Activated CD4-positive, alpha-beta memory T cell treated with anti-CD3 and anti-CD28 coated beads for 36 hours (primary cell): ENCODE data around the gene USB1. TPM values are rescaled to one million over a fixed set of nuclear protein-coding genes. Genes with fewer than 3 reads are reported as not detected.

Experiments used
- CTCF ChIA-PET: fragments of 350-600 bp; sonication (Branson Sonifier 250); formaldehyde crosslinking; loops from one replicate; lab custom pipeline; 2021; ENCODE audit warnings: antibody characterized with exemption, inconsistent platforms; lab: Charles Lee
- POLR2A ChIA-PET: fragments of 350-600 bp; sonication (Branson Sonifier 250); formaldehyde crosslinking; loops from one replicate; lab custom pipeline; 2021; ENCODE audit warnings: antibody characterized with exemption; lab: Charles Lee
- DNase-seq: peaks from one replicate; pipeline ENCODE4 v3.0.0-alpha.2; 2020
- H3K27ac Mint-ChIP-seq: one replicate; pipeline ENCODE4 v1.8.0; 2021; ENCODE audit warnings: mixed read lengths
- H3K27me3 Mint-ChIP-seq: one replicate; pipeline ENCODE4 v1.8.0; 2021; ENCODE audit warnings: mixed read lengths
- H3K36me3 Mint-ChIP-seq: one replicate; pipeline ENCODE4 v1.8.0; 2021; ENCODE audit warnings: mixed read lengths
- H3K4me1 Mint-ChIP-seq: one replicate; pipeline ENCODE4 v1.8.0; 2021; ENCODE audit warnings: low read depth, mixed read lengths
- H3K4me3 Mint-ChIP-seq: one replicate; pipeline ENCODE4 v1.8.0; 2021; ENCODE audit warnings: mild to moderate bottlenecking, mixed read lengths
- H3K9me3 Mint-ChIP-seq: one replicate; pipeline ENCODE4 v1.8.0; 2021; ENCODE audit warnings: mixed read lengths
- intact Hi-C: fragments of 100-400 bp; cut with micrococcal nuclease; formaldehyde crosslinking; loops from one replicate; pipeline ENCODE4 v1.15.1; 2023
- total RNA-seq, 2 experiments: library from RNA; stranded (reverse); gene quantifications; one replicate each; pipeline ENCODE4 v1.2.3, GENCODE V29; 2021

The USB1 gene
- total RNA-seq, 2 experiments from 2014 or later, result 42.2 to 46.0 TPM

- Mint-ChIP-seq H3K4me1 (no peaks in the 10 kb centered on the region), H3K27me3 (no peaks in the 10 kb centered on the region), H3K4me3 (no peak overlapping the region), H3K9me3 (no peaks in the 10 kb centered on the region), H3K27ac (no peak overlapping the region), H3K36me3 (peaks cover 17% of the 10 kb centered on the region)
- CTCF ChIA-PET, result interaction anchor here (1.3 kb wide), 1 partner anchor 10 kb away, joined by 3 read pairs; the partner anchor contains the start of gene USB1
- intact Hi-C loops, result no loop called here
- POLR2A ChIA-PET, result no interaction called here
- no peak for DNase-seq
Measured at GRCh38 chr16:58011652-58012051, 10.4 kb downstream of the USB1 start.

- POLR2A ChIA-PET, result no interaction called here
- CTCF ChIA-PET, result no interaction called here
- intact Hi-C loops, result no loop called here
- H3K4me3 Mint-ChIP-seq, result no peak overlapping the region
- H3K27me3 Mint-ChIP-seq, result no peaks in the 10 kb centered on the region
- no peak overlapping the region for H3K27ac Mint-ChIP-seq
- no peak for DNase-seq
- no peaks in the 10 kb centered on the region for H3K9me3 Mint-ChIP-seq
- no peaks in the 10 kb centered on the region for H3K4me1 Mint-ChIP-seq
- peaks cover 11% of the 10 kb centered on the region for H3K36me3 Mint-ChIP-seq
Measured at GRCh38 chr16:58012481-58012880, 11.3 kb downstream of the USB1 start.

- POLR2A ChIA-PET, result no interaction called here
- intact Hi-C loops, result no loop called here
- Mint-ChIP-seq H3K27me3 (no peaks in the 10 kb centered on the region), H3K9me3 (no peaks in the 10 kb centered on the region), H3K36me3 (peaks cover 11% of the 10 kb centered on the region), H3K4me3 (no peak overlapping the region), H3K27ac (no peak overlapping the region), H3K4me1 (no peaks in the 10 kb centered on the region)
- no peak for DNase-seq
- CTCF ChIA-PET, result interaction anchor here (0.8 to 1.3 kb wide), 3 partner anchors 19 to 115 kb away, joined by 3 read pairs; no protein-coding TSS in a partner anchor
Measured at GRCh38 chr16:58013201-58013956, 12.2 kb downstream of the USB1 start.

- no peak for DNase-seq
- ChIA-PET POLR2A (no interaction called here), CTCF (no interaction called here)
- Mint-ChIP-seq H3K36me3 (no peaks in the 10 kb centered on the region), H3K9me3 (no peaks in the 10 kb centered on the region), H3K4me3 (no peak overlapping the region), H3K27ac (no peak overlapping the region), H3K27me3 (no peaks in the 10 kb centered on the region), H3K4me1 (peaks cover 3% of the 10 kb centered on the region)
- intact Hi-C loops, result no loop called here
Measured at GRCh38 chr16:58016840-58017446, 15.7 kb downstream of the USB1 start.

GRCh38 chr16:58018803-58019202 lies 17.6 kb downstream of the USB1 start:
- ChIA-PET CTCF (interaction anchor here (1.2 kb wide), 2 partner anchors 13 to 79 kb away, joined by 3 to 4 read pairs; no protein-coding TSS in a partner anchor), POLR2A (no interaction called here)
- no peak for DNase-seq
- H3K9me3 Mint-ChIP-seq, result no peaks in the 10 kb centered on the region
- intact Hi-C loops, result no loop called here
- no peaks in the 10 kb centered on the region for H3K36me3 Mint-ChIP-seq
- peaks cover 3% of the 10 kb centered on the region for H3K4me1 Mint-ChIP-seq
- no peak overlapping the region for H3K4me3 Mint-ChIP-seq
- no peaks in the 10 kb centered on the region for H3K27me3 Mint-ChIP-seq
- no peak overlapping the region for H3K27ac Mint-ChIP-seq

GRCh38 chr16:58019866-58020538 lies 18.8 kb downstream of the USB1 start:
- Mint-ChIP-seq H3K27me3 (no peaks in the 10 kb centered on the region), H3K9me3 (no peaks in the 10 kb centered on the region), H3K36me3 (no peaks in the 10 kb centered on the region), H3K4me1 (peaks cover 9% of the 10 kb centered on the region), H3K27ac (peak overlapping the region; percentile 30), H3K4me3 (no peak overlapping the region)
- ChIA-PET POLR2A (no interaction called here), CTCF (interaction anchor here (0.6 to 1.2 kb wide), 5 partner anchors 12 to 211 kb away, joined by 3 to 4 read pairs (median 3); no protein-coding TSS in a partner anchor)
- intact Hi-C loops, result loop anchor here (2.0 to 10.0 kb wide), 4 partner anchors 175 to 465 kb away; partner anchors contain the start of gene CSNK2A2
- no peak for DNase-seq

GRCh38 chr16:58020628-58021521 lies 19.7 kb downstream of the USB1 start:
- Mint-ChIP-seq H3K27ac (peak overlapping the region; percentile 9), H3K4me1 (peaks cover 10% of the 10 kb centered on the region), H3K36me3 (no peaks in the 10 kb centered on the region), H3K9me3 (no peaks in the 10 kb centered on the region), H3K4me3 (no peak overlapping the region), H3K27me3 (no peaks in the 10 kb centered on the region)
- ChIA-PET CTCF (interaction anchor here (0.7 to 1.4 kb wide), 3 partner anchors 13 to 103 kb away, joined by 3 to 4 read pairs (median 3); no protein-coding TSS in a partner anchor), POLR2A (no interaction called here)
- intact Hi-C loops, result loop anchor here (2.0 to 10.0 kb wide), 4 partner anchors 174 to 464 kb away; partner anchors contain the start of gene CSNK2A2
- DNase-seq, result peak; percentile 76

GRCh38 chr16:58021661-58022551 lies 20.7 kb downstream of the USB1 start:
- H3K4me3 Mint-ChIP-seq, result no peak overlapping the region
- ChIA-PET POLR2A (no interaction called here), CTCF (interaction anchor here (0.7 to 1.4 kb wide), 3 partner anchors 12 to 102 kb away, joined by 3 to 4 read pairs (median 3); no protein-coding TSS in a partner anchor)
- no peaks in the 10 kb centered on the region for H3K9me3 Mint-ChIP-seq
- peaks cover 10% of the 10 kb centered on the region for H3K4me1 Mint-ChIP-seq
- no peaks in the 10 kb centered on the region for H3K36me3 Mint-ChIP-seq
- intact Hi-C loops, result loop anchor here (2.0 to 10.0 kb wide), 4 partner anchors 173 to 463 kb away; partner anchors contain the start of gene CSNK2A2
- no peak for DNase-seq
- no peaks in the 10 kb centered on the region for H3K27me3 Mint-ChIP-seq
- no peak overlapping the region for H3K27ac Mint-ChIP-seq

- no peak for DNase-seq
- H3K4me3 Mint-ChIP-seq, result no peak overlapping the region
- ChIA-PET CTCF (interaction anchor here (1.1 to 2.4 kb wide), 4 partner anchors 9 to 264 kb away, joined by 3 to 10 read pairs (median 6); no protein-coding TSS in a partner anchor), POLR2A (no interaction called here)
- H3K27me3 Mint-ChIP-seq, result no peaks in the 10 kb centered on the region
- H3K36me3 Mint-ChIP-seq, result no peaks in the 10 kb centered on the region
- peaks cover 10% of the 10 kb centered on the region for H3K4me1 Mint-ChIP-seq
- no peak overlapping the region for H3K27ac Mint-ChIP-seq
- H3K9me3 Mint-ChIP-seq, result no peaks in the 10 kb centered on the region
- intact Hi-C loops, result loop anchor here (10.0 kb wide), 3 partner anchors 172 to 462 kb away; partner anchors contain the start of gene CSNK2A2
Measured at GRCh38 chr16:58022601-58023371, 21.6 kb downstream of the USB1 start.
